ENCODE results near the gene ABCA7. TPM values are rescaled to one million over a fixed set of nuclear protein-coding genes. Genes with fewer than 3 reads are reported as not detected.

ABCA7 gene
- total RNA-seq, 2 donors from 2014 or later = 34.3 to 37.1 TPM

- DNase-seq (no peak), ATAC-seq (replicated peaks in 1 of 2) (no peak)
- Mint-ChIP-seq H3K4me3 (no peak overlapping the region), H3K9me3 (no peaks in the 10 kb centered on the region), H3K36me3 (ENCODE audit: insufficient read depth in 2 of 2) (no peaks in the 10 kb centered on the region), H3K4me1 (ENCODE audit: low read depth) (no peaks in the 10 kb centered on the region), H3K27me3 (ENCODE audit: low read depth) (peaks cover 4% of the 10 kb centered on the region), H3K27ac (no peak overlapping the region)
Observed at GRCh38 chr19:1007399-1008251, 32.3 kb upstream of the ABCA7 start.

- H3K9me3 Mint-ChIP-seq = no peaks in the 10 kb centered on the region
- H3K27ac Mint-ChIP-seq = no peak overlapping the region
- H3K4me1 Mint-ChIP-seq (ENCODE audit: low read depth) = no peaks in the 10 kb centered on the region
- ATAC-seq (replicated peaks in 1 of 2) (no peak), DNase-seq (no peak)
- H3K4me3 Mint-ChIP-seq = no peak overlapping the region
- H3K36me3 Mint-ChIP-seq (ENCODE audit: insufficient read depth in 2 of 2) = no peaks in the 10 kb centered on the region
- no peaks in the 10 kb centered on the region for H3K27me3 Mint-ChIP-seq (ENCODE audit: low read depth)
Observed at GRCh38 chr19:1008268-1009040, 31.5 kb upstream of the ABCA7 start.

GRCh38 chr19:1009041-1009980 is 30.6 kb upstream of the ABCA7 start:
- no peak overlapping the region for H3K27ac Mint-ChIP-seq
- H3K9me3 Mint-ChIP-seq = no peaks in the 10 kb centered on the region
- DNase-seq (no peak), ATAC-seq (replicated peaks in 1 of 2) (no peak)
- no peaks in the 10 kb centered on the region for H3K36me3 Mint-ChIP-seq (ENCODE audit: insufficient read depth in 2 of 2)
- H3K4me1 Mint-ChIP-seq (ENCODE audit: low read depth) = no peaks in the 10 kb centered on the region
- H3K27me3 Mint-ChIP-seq (ENCODE audit: low read depth) = no peaks in the 10 kb centered on the region
- no peak overlapping the region for H3K4me3 Mint-ChIP-seq

GRCh38 chr19:1009981-1010538 is 29.8 kb upstream of the ABCA7 start:
- no peak overlapping the region for H3K4me3 Mint-ChIP-seq
- H3K4me1 Mint-ChIP-seq (ENCODE audit: low read depth) = no peaks in the 10 kb centered on the region
- H3K27ac Mint-ChIP-seq = no peak overlapping the region
- no peaks in the 10 kb centered on the region for H3K36me3 Mint-ChIP-seq (ENCODE audit: insufficient read depth in 2 of 2)
- no peaks in the 10 kb centered on the region for H3K9me3 Mint-ChIP-seq
- ATAC-seq (replicated peaks in 1 of 2) = no peak
- no peaks in the 10 kb centered on the region for H3K27me3 Mint-ChIP-seq (ENCODE audit: low read depth)
- DNase-seq = no peak

DNA sequence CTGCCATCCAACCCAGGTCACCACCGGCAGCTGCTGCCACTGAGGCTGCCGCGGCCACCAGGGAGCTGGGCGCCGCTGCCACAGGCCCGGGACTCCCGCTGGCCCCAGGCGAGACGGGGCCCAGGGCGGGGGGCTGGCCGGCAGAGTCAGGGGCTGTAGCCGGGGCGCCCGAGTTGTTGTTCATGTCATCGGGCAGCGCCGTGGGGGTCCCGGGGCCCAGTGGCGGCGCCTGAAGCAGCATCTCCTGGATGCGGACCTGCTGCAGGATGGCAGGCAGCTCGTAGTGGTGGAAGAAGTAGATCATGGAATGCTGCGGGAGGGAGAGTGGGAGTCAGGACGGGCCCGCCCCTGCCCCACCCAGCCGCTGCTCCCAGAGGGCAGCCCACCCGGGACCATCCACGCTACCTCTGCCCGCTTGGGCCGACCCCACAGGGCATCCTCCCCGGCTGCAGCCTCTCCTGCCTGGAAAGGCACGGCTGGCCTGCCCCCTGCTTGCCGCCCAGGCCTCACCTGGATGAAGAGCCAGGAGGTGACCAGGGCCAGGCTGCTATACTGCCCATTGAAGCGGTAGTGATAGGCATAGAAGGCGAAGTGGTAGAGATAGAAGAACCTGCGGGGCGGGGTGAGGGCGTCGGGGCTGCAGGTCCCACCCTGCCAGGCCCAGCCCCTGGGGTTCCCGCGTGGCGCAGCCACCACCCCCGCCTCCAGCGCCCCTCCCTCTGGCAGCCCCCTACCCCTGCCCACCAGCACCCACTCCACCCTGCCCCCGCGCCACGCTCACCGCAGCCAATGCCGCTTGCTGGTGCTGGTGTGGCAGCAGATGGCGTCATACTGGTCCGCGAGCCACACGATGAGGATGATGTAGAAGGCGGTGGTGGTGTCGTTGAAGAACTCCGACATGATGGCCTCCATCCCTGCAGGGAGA is 29.1 kb upstream of the ABCA7 start:
- no peak for DNase-seq
- no peak overlapping the region for H3K4me3 Mint-ChIP-seq
- H3K9me3 Mint-ChIP-seq = no peaks in the 10 kb centered on the region
- no peaks in the 10 kb centered on the region for H3K4me1 Mint-ChIP-seq (ENCODE audit: low read depth)
- ATAC-seq (replicated peaks in 1 of 2) = no peak
- no peaks in the 10 kb centered on the region for H3K36me3 Mint-ChIP-seq (ENCODE audit: insufficient read depth in 2 of 2)
- H3K27me3 Mint-ChIP-seq (ENCODE audit: low read depth) = no peaks in the 10 kb centered on the region
- no peak overlapping the region for H3K27ac Mint-ChIP-seq

DNA sequence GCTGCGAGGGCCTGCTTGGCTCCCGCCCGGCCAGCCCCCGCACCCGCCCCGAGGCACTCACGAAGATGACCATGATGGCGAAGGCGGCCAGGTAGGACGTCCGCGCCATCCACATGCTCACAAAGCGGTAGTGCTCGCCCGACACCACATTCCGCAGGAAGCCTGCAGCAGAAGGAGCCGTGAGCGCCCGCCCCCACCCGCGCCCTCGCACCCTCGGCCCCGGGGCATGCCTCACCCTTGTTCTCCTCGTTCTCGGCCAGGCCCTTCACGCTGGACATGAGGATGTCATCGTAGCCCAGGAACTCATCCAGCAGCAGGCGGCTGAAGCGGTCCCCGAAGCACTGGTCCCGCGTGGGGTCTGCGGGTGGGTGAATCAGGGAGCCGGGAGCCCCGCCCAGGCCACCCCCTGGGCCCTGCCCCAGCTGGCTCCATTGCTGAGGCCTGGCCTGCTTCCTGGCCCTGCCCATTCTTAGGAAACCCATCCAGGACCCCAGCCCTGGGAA is 28.0 kb upstream of the ABCA7 start:
- no peaks in the 10 kb centered on the region for H3K9me3 Mint-ChIP-seq

GRCh38 chr19:1012334-1012733 is 27.6 kb upstream of the ABCA7 start:
- DNase-seq (no peak), ATAC-seq (replicated peaks in 1 of 2) (no peak)
- Mint-ChIP-seq H3K4me1 (ENCODE audit: low read depth) (peaks cover 10% of the 10 kb centered on the region), H3K4me3 (no peak overlapping the region), H3K36me3 (ENCODE audit: insufficient read depth in 2 of 2) (no peaks in the 10 kb centered on the region), H3K27ac (no peak overlapping the region), H3K9me3 (no peaks in the 10 kb centered on the region), H3K27me3 (ENCODE audit: low read depth) (no peaks in the 10 kb centered on the region)

More for the DNA sequence above, 28.0 kb upstream of the ABCA7 start:
- no peak for ATAC-seq (replicated peaks in 1 of 2)
- peaks cover 5% of the 10 kb centered on the region for H3K4me1 Mint-ChIP-seq (ENCODE audit: low read depth)
- no peaks in the 10 kb centered on the region for H3K36me3 Mint-ChIP-seq (ENCODE audit: insufficient read depth in 2 of 2)
- no peak overlapping the region for H3K4me3 Mint-ChIP-seq
- H3K27me3 Mint-ChIP-seq (ENCODE audit: low read depth) = no peaks in the 10 kb centered on the region
- DNase-seq = no peak
- H3K27ac Mint-ChIP-seq = no peak overlapping the region

DNA sequence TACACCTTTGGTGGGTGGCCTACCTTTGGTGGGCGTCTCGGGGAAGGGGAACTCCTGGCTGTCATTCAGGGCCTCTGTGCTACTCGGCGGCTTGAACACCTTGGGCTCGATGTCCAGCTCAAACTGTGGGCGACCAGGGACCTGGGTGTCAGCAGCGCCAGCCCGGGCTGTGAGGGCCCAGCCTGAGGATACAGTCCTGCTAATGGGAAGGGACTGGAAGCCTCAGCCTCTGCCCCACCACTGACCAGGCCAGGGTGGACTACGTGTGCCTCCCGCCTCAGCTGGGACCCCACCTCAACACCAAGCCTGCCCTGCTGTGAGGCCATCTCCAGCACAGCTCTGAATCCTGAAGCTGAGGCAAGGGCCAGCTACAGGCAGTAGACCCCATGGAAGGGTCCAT is 26.7 kb upstream of the ABCA7 start:
- H3K4me1 Mint-ChIP-seq (ENCODE audit: low read depth) = peaks cover 18% of the 10 kb centered on the region
- no peak for ATAC-seq (replicated peaks in 1 of 2)
- H3K4me3 Mint-ChIP-seq = no peak overlapping the region
- no peaks in the 10 kb centered on the region for H3K9me3 Mint-ChIP-seq
- no peak for DNase-seq
- no peaks in the 10 kb centered on the region for H3K27me3 Mint-ChIP-seq (ENCODE audit: low read depth)
- no peak overlapping the region for H3K27ac Mint-ChIP-seq
- H3K36me3 Mint-ChIP-seq (ENCODE audit: insufficient read depth in 2 of 2) = no peaks in the 10 kb centered on the region

- no peaks in the 10 kb centered on the region for H3K9me3 Mint-ChIP-seq
Observed at GRCh38 chr19:1014161-1015060, 25.5 kb upstream of the ABCA7 start.

DNA sequence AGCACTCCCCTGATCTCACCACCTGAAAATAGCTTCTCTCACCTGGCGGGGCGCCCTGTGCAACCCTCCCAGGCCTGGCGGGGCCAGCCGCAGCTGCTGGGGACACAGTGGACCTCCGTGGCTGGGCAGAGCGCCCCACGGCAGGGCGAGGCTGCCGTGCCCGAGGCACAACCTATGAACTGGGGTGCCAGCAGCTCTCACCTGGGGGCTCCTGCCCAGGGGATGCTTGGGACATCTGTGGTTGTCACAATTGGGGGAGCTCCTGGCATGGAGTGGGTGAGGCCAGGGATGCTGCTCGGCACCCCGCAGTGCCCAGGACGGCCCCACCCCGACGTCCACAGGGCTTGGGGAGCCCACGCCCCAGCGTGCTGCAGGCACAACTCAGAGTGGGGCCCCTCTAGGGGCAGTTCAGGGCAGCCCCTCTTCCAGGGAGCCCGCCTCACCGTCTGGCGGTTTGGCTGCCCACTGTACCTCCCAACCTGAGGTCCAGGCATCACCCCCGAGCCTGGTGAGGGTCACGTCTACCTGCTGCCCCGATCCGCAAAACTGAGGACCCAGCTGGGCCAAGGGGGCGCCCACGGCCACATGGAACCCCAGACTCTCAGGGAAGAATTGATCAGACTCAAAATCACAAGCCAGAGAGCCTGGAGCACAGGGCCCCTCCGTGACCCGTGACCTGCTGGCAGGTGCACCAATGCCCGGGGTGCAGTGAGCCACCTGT is 24.7 kb upstream of the ABCA7 start:
- no peak for ATAC-seq (replicated peaks in 1 of 2)
- no peak for DNase-seq
- H3K27me3 Mint-ChIP-seq (ENCODE audit: low read depth) = no peaks in the 10 kb centered on the region
- peaks cover 0 to 3% of the 10 kb centered on the region in 2 donors for H3K36me3 Mint-ChIP-seq (ENCODE audit: insufficient read depth in 2 of 2)
- no peak overlapping the region for H3K27ac Mint-ChIP-seq
- H3K4me1 Mint-ChIP-seq (ENCODE audit: low read depth) = peaks cover 26% of the 10 kb centered on the region
- H3K4me3 Mint-ChIP-seq = no peak overlapping the region
- H3K9me3 Mint-ChIP-seq = no peaks in the 10 kb centered on the region

More at GRCh38 chr19:1014161-1015060, 25.5 kb upstream of the ABCA7 start:
- Mint-ChIP-seq H3K4me3 (no peak overlapping the region), H3K36me3 (ENCODE audit: insufficient read depth in 2 of 2) (no peaks in the 10 kb centered on the region), H3K27ac (no peak overlapping the region), H3K27me3 (ENCODE audit: low read depth) (no peaks in the 10 kb centered on the region), H3K4me1 (ENCODE audit: low read depth) (peaks cover 26% of the 10 kb centered on the region)
- ATAC-seq (replicated peaks in 1 of 2) (no peak), DNase-seq (no peak)

Data from activated T-cell treated with anti-CD3 and anti-CD28 coated beads, Interleukin-2, amount 50 U/mL, for 72 hours (primary cell).